Aortic smooth muscle cell (primary cell): ENCODE measurements around the gene OR13A1. TPM values are rescaled to one million over a fixed set of nuclear protein-coding genes. Genes with fewer than 3 reads are reported as not detected.

Source experiments
- total RNA-seq: library from RNA; depleted of rRNA; stranded (reverse); fragments of >200 nt; gene quantifications from 2 replicates; pipeline ENCODE4 v1.2.3, GENCODE V29; 2014

The OR13A1 gene, protein sequence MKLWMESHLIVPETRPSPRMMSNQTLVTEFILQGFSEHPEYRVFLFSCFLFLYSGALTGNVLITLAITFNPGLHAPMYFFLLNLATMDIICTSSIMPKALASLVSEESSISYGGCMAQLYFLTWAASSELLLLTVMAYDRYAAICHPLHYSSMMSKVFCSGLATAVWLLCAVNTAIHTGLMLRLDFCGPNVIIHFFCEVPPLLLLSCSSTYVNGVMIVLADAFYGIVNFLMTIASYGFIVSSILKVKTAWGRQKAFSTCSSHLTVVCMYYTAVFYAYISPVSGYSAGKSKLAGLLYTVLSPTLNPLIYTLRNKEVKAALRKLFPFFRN
- total RNA-seq, result under 0.01 TPM in 1 of 2 replicates, not detected in the other

DNA sequence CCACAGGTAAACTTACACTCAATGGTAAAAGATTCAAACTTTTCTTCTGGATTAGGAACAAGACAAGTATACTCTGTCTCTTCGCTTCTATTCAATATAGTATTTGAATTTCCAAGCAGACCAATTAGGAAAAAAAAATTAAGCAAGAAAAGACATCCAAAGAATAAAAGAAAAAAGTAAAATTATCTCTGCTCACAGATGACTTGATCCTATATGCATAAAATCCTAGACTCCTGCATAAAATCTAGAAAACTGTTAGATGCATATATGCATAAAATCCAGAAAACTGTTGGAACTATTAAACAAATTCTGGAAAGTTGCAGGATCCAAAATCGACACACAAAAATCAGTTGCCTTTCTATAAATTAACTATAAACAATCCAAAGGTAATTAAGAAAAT is at the start of gene OR13A1:
TSS of gene OR13A1 (minus strand) at position 101 of the 400 bp plus-strand sequence. CDS start 11,186 bp downstream, outside the sequence.

Other genes starting within 250 kb of the OR13A1 start
- gene ALOX5, start 58.6 kb upstream of the OR13A1 start, total RNA-seq, result not detected in 2 replicates